GM12865 (cell line): ENCODE measurements around the gene SKI.
"Not testable (repeated sequence)": the region's sequence is repeated elsewhere in the genome, so short reads cannot be mapped to it uniquely, and the experiment has no call there.

Source experiments
- DNase-seq: peaks from one replicate; pipeline ENCODE4 v3.0.0; 2010; ENCODE audit warnings: low read depth
- H3K4me3 ChIP-seq: 2 replicates; pipeline ENCODE4 v1.5.1; 2011; ENCODE audit warnings: mild to moderate bottlenecking, low read depth, low read length, control low read depth
- TF ChIP-seq, protein P1 (sequence below): IDR thresholded peaks from 2 replicates; pipeline ENCODE4 v1.5.1; 2011; ENCODE audit warnings: low read length, control low read depth, low read depth, inconsistent platforms; ENCODE audit not compliant: insufficient read depth; ENCODE audit errors: missing control alignments

SKI gene

DNA sequence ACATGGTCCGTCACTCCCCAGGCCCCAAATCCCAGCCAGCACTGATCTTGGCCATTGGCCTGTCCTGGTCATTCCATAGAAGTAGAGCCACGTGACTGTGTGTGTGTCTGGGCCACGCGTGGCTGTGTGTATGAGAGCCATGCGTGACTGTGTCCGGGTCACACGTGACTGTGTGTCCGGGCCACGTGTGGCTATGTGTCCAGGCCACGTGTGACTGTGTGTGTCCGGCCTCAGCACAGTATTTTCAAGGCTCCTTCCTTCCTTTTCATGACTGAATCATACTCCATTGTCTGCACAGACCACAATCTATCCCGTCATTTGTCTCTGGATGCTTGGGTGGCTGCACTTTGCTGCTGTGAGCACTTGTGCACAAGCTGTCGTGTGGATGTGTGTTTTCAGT, 67.4 kb downstream of the SKI start:
- DNase-seq, result no peak
- TF ChIP-seq, protein P1, sequence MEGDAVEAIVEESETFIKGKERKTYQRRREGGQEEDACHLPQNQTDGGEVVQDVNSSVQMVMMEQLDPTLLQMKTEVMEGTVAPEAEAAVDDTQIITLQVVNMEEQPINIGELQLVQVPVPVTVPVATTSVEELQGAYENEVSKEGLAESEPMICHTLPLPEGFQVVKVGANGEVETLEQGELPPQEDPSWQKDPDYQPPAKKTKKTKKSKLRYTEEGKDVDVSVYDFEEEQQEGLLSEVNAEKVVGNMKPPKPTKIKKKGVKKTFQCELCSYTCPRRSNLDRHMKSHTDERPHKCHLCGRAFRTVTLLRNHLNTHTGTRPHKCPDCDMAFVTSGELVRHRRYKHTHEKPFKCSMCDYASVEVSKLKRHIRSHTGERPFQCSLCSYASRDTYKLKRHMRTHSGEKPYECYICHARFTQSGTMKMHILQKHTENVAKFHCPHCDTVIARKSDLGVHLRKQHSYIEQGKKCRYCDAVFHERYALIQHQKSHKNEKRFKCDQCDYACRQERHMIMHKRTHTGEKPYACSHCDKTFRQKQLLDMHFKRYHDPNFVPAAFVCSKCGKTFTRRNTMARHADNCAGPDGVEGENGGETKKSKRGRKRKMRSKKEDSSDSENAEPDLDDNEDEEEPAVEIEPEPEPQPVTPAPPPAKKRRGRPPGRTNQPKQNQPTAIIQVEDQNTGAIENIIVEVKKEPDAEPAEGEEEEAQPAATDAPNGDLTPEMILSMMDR, result no peak
- H3K4me3 ChIP-seq, result no peak overlapping the region

DNA sequence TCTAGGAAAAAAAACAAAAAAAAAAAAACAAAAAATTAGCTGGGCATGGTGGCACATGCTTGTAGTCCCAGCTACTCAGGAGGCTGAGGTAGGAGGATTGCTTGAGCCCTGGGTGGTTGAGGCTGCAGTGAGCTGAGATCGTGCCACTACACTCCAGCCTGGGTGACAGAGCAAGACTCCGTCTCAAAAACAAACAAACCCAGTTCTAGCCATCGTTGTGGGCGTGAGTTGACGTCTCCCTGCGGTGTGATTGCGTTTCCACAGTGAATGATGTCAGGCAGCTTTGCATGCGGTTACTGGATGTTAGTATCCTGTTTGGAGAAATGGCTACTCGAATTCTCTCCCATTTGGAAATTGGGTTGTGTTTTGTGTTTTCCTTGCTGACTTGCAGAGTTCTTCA, 68.1 kb downstream of the SKI start:
- not testable (repeated sequence) for DNase-seq, H3K4me3 ChIP-seq

DNA sequence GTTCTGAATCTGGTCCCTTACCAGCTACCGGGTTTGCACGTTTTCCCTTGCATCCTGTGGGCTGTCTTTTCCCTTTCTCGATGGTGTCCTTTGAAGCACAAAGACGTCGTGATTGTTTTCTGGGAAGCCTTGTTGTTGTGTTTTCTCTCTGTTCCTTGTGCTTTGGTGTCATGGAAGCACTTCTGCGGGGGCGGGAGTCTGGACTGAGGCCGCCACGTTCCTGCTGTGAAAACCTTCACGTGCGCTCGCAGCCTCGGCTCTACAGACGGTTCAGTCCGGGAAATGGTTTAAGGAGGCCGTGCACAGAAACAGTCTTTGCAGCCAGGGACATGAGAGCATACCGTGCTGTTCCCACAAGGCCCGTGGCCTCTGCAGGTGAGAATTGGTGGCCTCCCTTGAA, 68.5 kb downstream of the SKI start:
- no peak overlapping the region for H3K4me3 ChIP-seq
- DNase-seq, result no peak
- TF ChIP-seq, protein P1, result no peak

DNA sequence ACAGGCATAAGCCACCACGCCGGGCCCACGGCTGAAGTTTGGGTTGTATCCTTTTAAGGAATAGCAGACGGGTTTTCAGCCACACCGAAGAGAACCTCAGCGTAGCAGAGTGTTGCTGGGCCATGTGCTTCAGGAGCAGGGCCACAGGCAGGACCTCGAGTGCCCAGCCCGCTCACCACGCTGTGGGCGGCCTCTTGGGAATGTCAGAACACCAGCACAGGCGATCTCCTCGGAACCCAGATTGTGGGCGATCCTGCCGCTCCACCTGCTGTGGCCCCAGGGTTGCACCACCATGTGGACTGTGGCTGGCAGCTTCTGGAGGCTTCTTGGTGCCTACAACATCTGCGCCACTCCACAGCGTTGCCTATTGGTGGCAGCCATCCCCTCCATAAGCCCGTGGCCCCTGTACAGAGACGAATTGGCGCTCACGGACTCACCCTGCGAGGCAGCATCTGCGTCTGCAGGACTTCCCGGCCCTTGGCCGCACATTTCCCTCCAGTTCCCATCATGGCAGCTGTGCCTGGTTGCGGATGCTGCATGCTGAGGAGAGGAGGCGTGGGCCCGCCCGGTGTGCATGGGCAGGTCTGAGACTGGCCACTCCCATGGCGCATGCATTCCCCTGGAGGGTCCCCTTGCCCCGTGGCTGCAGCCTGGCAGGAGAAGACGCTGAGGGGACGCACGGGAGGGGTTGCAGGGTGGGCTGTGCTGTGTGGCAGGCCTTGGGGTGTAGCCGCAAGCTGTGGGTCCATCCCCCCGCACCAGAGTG, 69.3 kb downstream of the SKI start:
- no peak overlapping the region for H3K4me3 ChIP-seq
- TF ChIP-seq, protein P1, result no peak
- no peak for DNase-seq

DNA sequence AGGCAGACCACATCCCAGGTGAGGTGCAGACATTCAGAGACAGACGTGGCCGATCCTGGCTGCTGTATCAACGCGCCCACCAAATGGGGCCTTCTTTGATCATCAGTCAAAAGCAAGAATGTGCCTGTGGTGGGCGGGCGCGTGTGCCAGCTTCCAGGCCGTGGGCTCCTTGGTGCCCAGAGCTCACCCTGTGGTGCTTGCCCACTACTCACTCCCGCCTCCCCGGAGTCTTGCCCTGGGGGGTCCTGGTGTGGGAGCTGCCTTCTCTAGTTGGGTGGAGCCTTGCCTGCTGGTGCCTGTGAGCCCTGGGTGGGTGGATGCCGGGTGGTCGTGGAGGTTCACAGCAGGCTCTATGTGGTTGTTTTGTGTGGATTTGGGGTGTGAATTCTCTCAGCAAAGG, 70.6 kb downstream of the SKI start:
- no peak overlapping the region for H3K4me3 ChIP-seq
- TF ChIP-seq, protein P1, result no peak
- no peak for DNase-seq

DNA sequence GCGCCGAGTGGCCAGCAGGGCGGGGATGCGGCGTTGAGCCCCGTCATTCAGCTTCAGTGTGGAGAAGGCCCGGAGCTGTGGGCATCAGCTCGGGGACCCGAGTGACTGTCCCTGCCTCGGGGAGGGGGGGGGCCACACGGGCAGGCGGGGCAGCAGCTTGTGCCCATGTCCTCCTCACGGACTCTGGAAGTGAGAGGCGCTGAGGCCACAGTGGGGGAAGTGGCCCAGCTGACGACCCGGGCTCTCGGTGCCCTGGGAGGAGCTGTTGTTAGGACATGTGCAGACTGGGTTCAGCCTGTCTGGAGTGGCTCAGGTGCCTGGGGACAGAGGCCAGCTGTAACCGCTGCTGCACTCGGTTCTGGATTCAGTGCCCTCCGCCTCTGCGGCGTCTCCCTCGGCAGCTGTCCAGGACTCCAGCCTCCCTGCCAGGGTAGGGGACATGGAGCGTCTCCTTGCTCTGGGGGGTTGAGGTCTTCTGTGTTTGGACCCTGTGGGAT, 71.1 kb downstream of the SKI start:
- no peak overlapping the region for H3K4me3 ChIP-seq
- TF ChIP-seq, protein P1, result no peak
- DNase-seq, result no peak

DNA sequence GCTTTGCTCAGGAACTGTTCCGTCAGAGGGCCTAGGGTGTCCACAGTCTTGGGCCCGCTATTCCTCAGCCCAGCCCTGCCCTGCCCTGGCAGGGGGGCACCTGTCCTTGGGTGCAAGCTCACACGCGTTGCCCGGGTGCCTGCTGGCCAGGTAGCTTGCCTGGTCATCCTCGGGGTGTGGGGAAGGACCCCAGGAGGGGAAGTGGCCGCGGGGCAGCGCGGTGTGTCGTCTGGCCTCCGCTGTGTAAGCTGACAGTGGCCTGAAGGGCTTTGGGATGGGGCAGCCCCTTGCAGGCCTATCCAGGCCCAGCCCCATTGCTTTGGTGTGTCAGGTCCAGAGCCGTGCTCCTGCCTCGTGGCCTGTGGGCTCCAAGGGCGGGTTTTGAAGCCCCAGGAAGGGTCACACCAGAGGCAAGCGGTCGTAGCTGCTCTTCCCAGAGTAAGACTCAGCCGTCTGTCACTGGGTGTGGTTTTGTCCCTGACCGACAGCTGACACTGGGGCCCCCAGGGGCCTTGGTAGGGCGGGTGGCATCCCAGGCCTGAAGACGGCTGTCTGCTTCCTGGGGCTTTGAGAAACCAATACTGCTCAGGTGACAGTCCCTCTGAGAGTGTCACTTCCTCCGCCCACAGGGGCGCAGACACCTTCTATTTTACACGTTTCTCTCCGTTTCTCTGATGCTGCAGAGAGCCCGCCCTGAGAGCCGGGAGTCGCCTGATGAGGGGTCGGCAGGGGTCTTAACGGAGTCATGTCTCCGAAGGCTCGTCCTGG, 72.1 kb downstream of the SKI start:
- H3K4me3 ChIP-seq, result peak overlapping the region; percentile 66
- peak; percentile 93 for DNase-seq
- TF ChIP-seq, protein P1, result no peak
